Measurements from ENCODE around the gene A4GALT.

Gene A4GALT

GRCh38 chr22:42716649-42717127, 4.0 kb downstream of the A4GALT start:
- H3K9me2 ChIP-seq (replicated peaks; ENCODE audit: insufficient read depth, low read length), result no peaks in the 10 kb centered on the region
- peaks cover 26% of the 10 kb centered on the region; the same call in 1 of the 2 replicates for H3K79me2 ChIP-seq (ENCODE audit: insufficient read depth, low read length)
- no peaks in the 10 kb centered on the region for H3K27me3 ChIP-seq (ENCODE audit: low read length)
- H4K20me1 ChIP-seq (ENCODE audit: low read depth, low read length), result no peaks in the 10 kb centered on the region
- peaks cover 33% of the 10 kb centered on the region for H3F3A ChIP-seq (ENCODE audit: insufficient read depth)
- H3K4me2 ChIP-seq (ENCODE audit: low read depth, low read length, poor library complexity, severe bottlenecking), result peak overlapping the region; percentile 64
- H3K36me3 ChIP-seq (ENCODE audit: low read length), result no peaks in the 10 kb centered on the region
- peak overlapping the region; percentile 43 for H3K9ac ChIP-seq (ENCODE audit: low read length)
- peak overlapping the region; percentile 88 for H3K27ac ChIP-seq (ENCODE audit: low read depth, low read length)
- TF ChIP-seq CTCF (IDR thresholded peaks at IDR 0.05; ENCODE audit: insufficient read depth, low read length, poor library complexity, severe bottlenecking), result no peak
- no peak for TF ChIP-seq EZH2phosphoT487 (conservative IDR thresholded peaks at IDR 0.05; ENCODE audit: low read length)
- H3K4me3 ChIP-seq (ENCODE audit: insufficient read depth, low read length, poor library complexity, severe bottlenecking), result peak overlapping the region; percentile 1
- no peak overlapping the region for H2AFZ ChIP-seq (ENCODE audit: low read depth, low read length, severe bottlenecking)
- no peaks in the 10 kb centered on the region for H3K9me3 ChIP-seq (ENCODE audit: insufficient read depth, low read length)

- Histone ChIP-seq H3K36me3 (ENCODE audit: low read length) (peaks cover 1% of the 10 kb centered on the region; the same call in 1 of the 2 replicates), H3K9me2 (replicated peaks; ENCODE audit: insufficient read depth, low read length) (no peaks in the 10 kb centered on the region), H3F3A (ENCODE audit: insufficient read depth) (peaks cover 33% of the 10 kb centered on the region), H3K27ac (ENCODE audit: low read depth, low read length) (peak overlapping the region; percentile 88), H3K4me2 (ENCODE audit: low read depth, low read length, poor library complexity, severe bottlenecking) (peak overlapping the region; percentile 64), H2AFZ (ENCODE audit: low read depth, low read length, severe bottlenecking) (no peak overlapping the region), H3K9ac (ENCODE audit: low read length) (peak overlapping the region; percentile 43), H3K27me3 (ENCODE audit: low read length) (no peaks in the 10 kb centered on the region), H3K9me3 (ENCODE audit: insufficient read depth, low read length) (peaks cover 1% of the 10 kb centered on the region; the same call in 1 of the 2 replicates), H3K4me3 (ENCODE audit: insufficient read depth, low read length, poor library complexity, severe bottlenecking) (no peak overlapping the region), H4K20me1 (ENCODE audit: low read depth, low read length) (no peaks in the 10 kb centered on the region), H3K79me2 (ENCODE audit: insufficient read depth, low read length) (peaks cover 31% of the 10 kb centered on the region)
- TF ChIP-seq CTCF (IDR thresholded peaks at IDR 0.05; ENCODE audit: insufficient read depth, low read length, poor library complexity, severe bottlenecking) (no peak), EZH2phosphoT487 (conservative IDR thresholded peaks at IDR 0.05; ENCODE audit: low read length) (no peak)
Observed at GRCh38 chr22:42716221-42716620, 4.4 kb downstream of the A4GALT start.

GRCh38 chr22:42714768-42715390, 5.8 kb downstream of the A4GALT start:
- Histone ChIP-seq H3K27ac (ENCODE audit: low read depth, low read length) (0 out of 2 replicates have a peak overlapping the region, but pooled peaks have one; percentile 88), H3K27me3 (ENCODE audit: low read length) (no peaks in the 10 kb centered on the region)

GRCh38 chr22:42714308-42714707, 6.4 kb downstream of the A4GALT start:
- TF ChIP-seq CTCF (IDR thresholded peaks at IDR 0.05; ENCODE audit: insufficient read depth, low read length, poor library complexity, severe bottlenecking) (no peak), EZH2phosphoT487 (conservative IDR thresholded peaks at IDR 0.05; ENCODE audit: low read length) (no peak)
- Histone ChIP-seq H3K79me2 (ENCODE audit: insufficient read depth, low read length) (peaks cover 45% of the 10 kb centered on the region), H3K4me3 (ENCODE audit: insufficient read depth, low read length, poor library complexity, severe bottlenecking) (no peak overlapping the region), H3K9me3 (ENCODE audit: insufficient read depth, low read length) (peaks cover 14% of the 10 kb centered on the region; the same call in 1 of the 2 replicates), H4K20me1 (ENCODE audit: low read depth, low read length) (no peaks in the 10 kb centered on the region), H3K9ac (ENCODE audit: low read length) (no peak overlapping the region), H3K9me2 (replicated peaks; ENCODE audit: insufficient read depth, low read length) (no peaks in the 10 kb centered on the region), H3K4me2 (ENCODE audit: low read depth, low read length, poor library complexity, severe bottlenecking) (no peak overlapping the region), H3K27me3 (ENCODE audit: low read length) (no peaks in the 10 kb centered on the region), H3K36me3 (ENCODE audit: low read length) (peaks cover 14% of the 10 kb centered on the region), H2AFZ (ENCODE audit: low read depth, low read length, severe bottlenecking) (no peak overlapping the region), H3F3A (ENCODE audit: insufficient read depth) (peaks cover 30% of the 10 kb centered on the region), H3K27ac (ENCODE audit: low read depth, low read length) (no peak overlapping the region)

More at GRCh38 chr22:42714768-42715390, 5.8 kb downstream of the A4GALT start:
- H3K79me2 ChIP-seq (ENCODE audit: insufficient read depth, low read length), result peaks cover 39% of the 10 kb centered on the region
- H3F3A ChIP-seq (ENCODE audit: insufficient read depth), result peaks cover 33% of the 10 kb centered on the region
- H2AFZ ChIP-seq (ENCODE audit: low read depth, low read length, severe bottlenecking), result no peak overlapping the region
- no peak overlapping the region for H3K4me2 ChIP-seq (ENCODE audit: low read depth, low read length, poor library complexity, severe bottlenecking)
- no peak overlapping the region for H3K4me3 ChIP-seq (ENCODE audit: insufficient read depth, low read length, poor library complexity, severe bottlenecking)
- H4K20me1 ChIP-seq (ENCODE audit: low read depth, low read length), result no peaks in the 10 kb centered on the region
- no peaks in the 10 kb centered on the region for H3K9me2 ChIP-seq (replicated peaks; ENCODE audit: insufficient read depth, low read length)
- H3K9ac ChIP-seq (ENCODE audit: low read length), result no peak overlapping the region
- peaks cover 11% of the 10 kb centered on the region for H3K36me3 ChIP-seq (ENCODE audit: low read length)
- peaks cover 12% of the 10 kb centered on the region; the same call in 1 of the 2 replicates for H3K9me3 ChIP-seq (ENCODE audit: insufficient read depth, low read length)
- no peak for TF ChIP-seq EZH2phosphoT487 (conservative IDR thresholded peaks at IDR 0.05; ENCODE audit: low read length)
